ENCODE data around the gene ASCL4. TPM values are rescaled to one million over a fixed set of nuclear protein-coding genes. Genes with fewer than 3 reads are reported as not detected.

Gene ASCL4
- total and polyA plus RNA-seq, 2 of the 8 experiments (the other 6 are each of a cell fraction or from before 2014, with no cell fraction given): not detected

DNA sequence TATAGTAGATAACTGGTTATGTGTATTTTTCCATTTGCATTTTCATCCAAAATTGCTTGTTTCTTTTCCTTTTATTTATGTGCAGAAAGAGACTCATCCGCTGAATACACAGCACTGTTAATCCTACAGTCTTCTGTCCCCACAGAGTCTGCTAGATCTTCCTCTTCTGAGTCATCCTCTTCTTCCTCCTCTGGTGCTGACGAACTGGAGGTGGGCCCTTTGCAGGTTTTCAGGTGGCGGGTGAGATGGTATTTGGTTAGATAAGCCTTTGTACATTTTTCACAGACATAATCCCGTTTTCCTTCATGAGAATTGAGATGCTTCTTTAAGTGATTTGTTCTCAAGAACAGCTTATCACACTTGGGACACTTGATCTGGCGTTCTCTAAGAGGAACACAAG lies 40.4 kb upstream of the ASCL4 start:
- Histone ChIP-seq H4K91ac (replicated peaks; ENCODE audit: insufficient read length, low read length) (no peak overlapping the region), H2BK120ac (replicated peaks; ENCODE audit: low read depth, low read length) (no peak overlapping the region), H3K18ac (ENCODE audit: extremely low read depth, low read length) (no peak overlapping the region), H3K9me3 (ENCODE audit: insufficient read depth in 2 of 2, low read depth in 1 of 2, low read length in 1 of 2) (no peaks in the 10 kb centered on the region), H2BK15ac (ENCODE audit: low read length) (no peak overlapping the region), H2BK20ac (ENCODE audit: low read length) (no peak overlapping the region), H3K4me3 (ENCODE audit: extremely low read depth in 1 of 4, insufficient read depth in 2 of 4, low read depth in 3 of 4, low read length in 4 of 4) (no peak overlapping the region), H3K27me3 (replicated peaks in 1 of 4; ENCODE audit: control insufficient read depth in 3 of 4, extremely low read depth in 1 of 4, insufficient read depth in 3 of 4, low read length in 3 of 4) (no peaks in the 10 kb centered on the region), H3K23ac (ENCODE audit: insufficient read length) (no peak overlapping the region), H3K36me3 (ENCODE audit: control insufficient read depth in 2 of 4, insufficient read depth in 4 of 4, low read length in 3 of 4) (peaks cover 5 to 42% (median 35%) of the 10 kb centered on the region in 4 experiments), H4K20me1 (replicated peaks in 1 of 2; ENCODE audit: control insufficient read depth in 1 of 2, insufficient read depth in 2 of 2, low read length in 2 of 2) (peaks cover 3 to 4% of the 10 kb centered on the region in 2 experiments), H4K8ac (ENCODE audit: extremely low read depth, insufficient read depth, low read length) (no peak overlapping the region), H4K5ac (ENCODE audit: insufficient read length, low read depth, low read length) (no peak overlapping the region), H3K79me2 (ENCODE audit: control insufficient read depth in 1 of 2, insufficient read depth in 2 of 2, low read length in 2 of 2) (no peaks in the 10 kb centered on the region), H3K27ac (ENCODE audit: low read depth, low read length) (no peak overlapping the region), H3K9ac (replicated peaks in 1 of 4; ENCODE audit: extremely low read depth in 1 of 4, low read depth in 3 of 4, low read length in 3 of 4) (no peak overlapping the region), H2AFZ (ENCODE audit: low read length) (no peak overlapping the region), H3K56ac (replicated peaks; ENCODE audit: insufficient read length, low read depth, low read length) (no peak overlapping the region), H2AK5ac (ENCODE audit: low read depth, low read length) (no peak overlapping the region), H3K4me2 (ENCODE audit: insufficient read depth in 1 of 2, low read depth in 2 of 2, low read length in 2 of 2) (no peak overlapping the region), H3K14ac (ENCODE audit: insufficient read length) (no peak overlapping the region), H2BK5ac (ENCODE audit: low read depth, low read length) (no peak overlapping the region), H2BK12ac (ENCODE audit: low read depth, low read length) (no peak overlapping the region), H3K4me1 (replicated peaks in 1 of 4; ENCODE audit: control insufficient read depth in 3 of 4, insufficient read depth in 4 of 4, low read length in 3 of 4) (no peaks in the 10 kb centered on the region), H3K79me1 (ENCODE audit: low read depth, low read length) (no peaks in the 10 kb centered on the region), H3K4ac (replicated peaks; ENCODE audit: insufficient read length, low read depth, low read length) (no peak overlapping the region), H3K23me2 (ENCODE audit: low read depth, low read length) (no peaks in the 10 kb centered on the region)
- no peak for TF ChIP-seq MAFK (IDR thresholded peaks at IDR 0.05; ENCODE audit: low read depth, low read length)
- no peak for TF ChIP-seq SIN3A (conservative IDR thresholded peaks at IDR 0.05 in 1 of 2, IDR thresholded peaks at IDR 0.05 in 1 of 2; ENCODE audit: low read depth in 1 of 2, low read length in 2 of 2)
- no peak for TF ChIP-seq SP2 (IDR thresholded peaks at IDR 0.05; ENCODE audit: low read length)
- no peak for DNase-seq (ENCODE audit: low read depth in 1 of 2, low spot score in 2 of 2)
- CTCF ChIA-PET (ENCODE audit: partially characterized antibody): no interaction called here
- 86% methylated on average over 5 of the region's 5 CpGs; no CpG with 5 or more reads in 1 of the 2 experiments for WGBS, 2 experiments (ENCODE audit: extremely low coverage in 1 of 2, insufficient coverage in 1 of 2, insufficient read length in 1 of 2, insufficient replicate concordance in 2 of 2, low coverage in 1 of 2, low lambda C conversion rate in 2 of 2, missing lambda C conversion rate in 1 of 2)
- FAIRE-seq: no peak
- POLR2A ChIA-PET (ENCODE audit: partially characterized antibody): interaction anchor here (1.5 kb wide), 1 partner anchor 15 kb away, joined by 6 read pairs; no protein-coding TSS in a partner anchor

Measured in H1 (cell line).